Kidney capillary endothelial cell (primary cell): ENCODE results near the gene CLCN7.

Source experiments
- DNase-seq: peaks from one replicate; pipeline ENCODE4 v3.0.0-alpha.2; 2018; ENCODE audit warnings: low spot score

CLCN7 gene

GRCh38 chr16:1464196-1464893 is 10.5 kb downstream of the CLCN7 start:
- DNase-seq = no peak

GRCh38 chr16:1461146-1461545 is 13.7 kb downstream of the CLCN7 start:
- DNase-seq = no peak

DNA sequence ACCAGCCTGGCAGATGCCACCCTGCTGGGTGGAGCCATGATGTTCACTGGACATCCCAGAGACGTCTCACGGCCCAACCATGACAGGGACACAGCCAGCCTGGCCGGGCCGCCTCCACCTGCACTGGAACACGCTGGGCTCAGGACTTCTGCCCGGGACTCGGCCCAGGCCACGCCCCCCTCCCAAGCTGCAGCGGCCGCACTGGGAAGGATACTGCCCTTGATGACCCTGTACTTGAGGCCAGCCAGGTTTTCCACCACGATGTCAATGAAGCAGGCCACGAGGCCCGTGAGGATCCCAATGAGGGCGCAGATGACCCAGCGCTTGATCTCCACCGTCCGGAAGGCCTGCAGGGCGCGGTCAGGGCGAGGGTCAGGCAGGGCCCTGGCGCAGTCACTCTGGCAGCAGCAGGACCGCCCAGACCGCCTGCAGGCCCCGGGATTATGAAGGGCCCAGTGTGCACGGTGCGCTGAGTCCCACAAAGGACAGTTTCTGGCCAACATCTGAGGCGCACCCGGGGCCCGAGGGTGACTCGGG is 14.2 kb downstream of the CLCN7 start:
- no peak for DNase-seq

DNA sequence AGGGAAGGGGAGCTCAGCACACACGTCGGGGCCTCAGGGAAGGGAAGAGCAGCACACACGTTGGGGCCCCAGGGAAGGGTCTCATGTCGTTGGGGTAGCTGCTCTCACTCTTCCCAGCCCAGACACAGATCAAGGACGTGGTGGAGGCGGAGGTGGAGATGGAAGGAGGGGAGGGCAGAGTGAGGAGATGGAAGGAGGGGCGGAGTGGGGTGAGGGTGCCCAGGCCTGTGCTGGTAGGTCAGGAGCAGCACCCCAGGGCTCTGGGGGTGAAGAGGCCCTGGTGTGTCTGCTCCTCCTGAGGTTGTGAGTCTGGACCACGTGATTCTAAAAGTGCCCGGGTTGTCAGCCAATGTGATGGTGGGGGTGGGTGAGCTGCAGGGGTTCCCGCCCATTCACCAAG is 14.9 kb downstream of the CLCN7 start:
- no peak for DNase-seq

GRCh38 chr16:1458977-1459341 is 15.9 kb downstream of the CLCN7 start:
- no peak for DNase-seq

GRCh38 chr16:1458336-1458976 is 16.4 kb downstream of the CLCN7 start:
- no peak for DNase-seq

DNA sequence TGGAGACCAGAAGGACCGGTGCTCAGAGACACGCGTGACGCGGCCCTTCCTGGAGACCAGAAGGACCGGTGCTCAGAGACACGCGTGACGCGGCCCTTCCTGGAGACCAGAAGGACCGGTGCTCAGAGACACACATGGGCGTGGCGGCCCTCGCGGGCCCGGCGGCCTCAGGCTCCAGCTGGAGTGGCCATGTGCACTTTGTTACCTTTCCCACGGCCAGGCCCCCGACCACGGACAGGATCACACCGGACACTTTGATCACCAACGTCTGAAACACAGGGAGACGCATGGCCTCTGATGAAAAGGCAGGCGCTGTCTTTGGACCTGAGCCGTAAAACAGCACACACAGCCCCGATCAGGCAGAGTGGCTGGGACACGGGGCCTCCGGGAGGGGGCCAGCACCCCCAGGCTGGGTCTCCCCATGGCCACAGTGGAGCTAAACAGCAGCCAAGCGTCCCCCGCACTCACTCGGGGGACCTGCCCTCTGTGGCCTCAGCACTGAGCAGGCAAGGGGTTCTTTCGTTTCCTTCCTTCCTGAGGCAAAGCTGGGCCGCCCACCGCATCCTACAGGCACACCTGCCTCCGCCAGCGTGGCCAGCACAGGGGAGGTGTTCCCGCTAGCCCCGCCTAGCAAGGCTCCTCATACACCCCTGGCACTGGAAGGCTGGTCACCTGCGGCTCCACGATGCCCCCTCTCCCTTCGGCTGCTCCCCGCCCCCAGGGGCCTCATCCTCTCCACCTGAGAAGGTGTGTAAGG is 17.2 kb downstream of the CLCN7 start:
- DNase-seq = no peak

DNA sequence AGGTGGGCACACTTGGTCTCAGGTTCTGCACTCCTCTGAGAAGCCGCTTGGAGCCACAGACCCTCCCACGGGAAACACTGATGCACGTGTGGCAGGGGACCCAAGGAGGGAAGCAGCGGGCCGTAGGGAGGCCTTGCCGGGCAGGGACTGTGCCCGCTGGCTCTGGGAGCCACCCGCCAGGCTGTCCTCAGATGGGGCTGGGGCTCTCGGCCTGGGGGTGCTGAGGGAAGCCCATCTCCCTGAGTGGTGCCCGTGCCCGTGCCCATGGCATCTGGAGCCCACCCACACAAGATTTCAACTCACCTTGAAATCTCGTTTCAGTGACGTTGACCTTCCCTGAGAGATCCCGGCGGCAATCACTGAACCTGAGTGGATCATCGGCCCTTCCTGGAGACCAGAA is 17.9 kb downstream of the CLCN7 start:
- no peak for DNase-seq

DNA sequence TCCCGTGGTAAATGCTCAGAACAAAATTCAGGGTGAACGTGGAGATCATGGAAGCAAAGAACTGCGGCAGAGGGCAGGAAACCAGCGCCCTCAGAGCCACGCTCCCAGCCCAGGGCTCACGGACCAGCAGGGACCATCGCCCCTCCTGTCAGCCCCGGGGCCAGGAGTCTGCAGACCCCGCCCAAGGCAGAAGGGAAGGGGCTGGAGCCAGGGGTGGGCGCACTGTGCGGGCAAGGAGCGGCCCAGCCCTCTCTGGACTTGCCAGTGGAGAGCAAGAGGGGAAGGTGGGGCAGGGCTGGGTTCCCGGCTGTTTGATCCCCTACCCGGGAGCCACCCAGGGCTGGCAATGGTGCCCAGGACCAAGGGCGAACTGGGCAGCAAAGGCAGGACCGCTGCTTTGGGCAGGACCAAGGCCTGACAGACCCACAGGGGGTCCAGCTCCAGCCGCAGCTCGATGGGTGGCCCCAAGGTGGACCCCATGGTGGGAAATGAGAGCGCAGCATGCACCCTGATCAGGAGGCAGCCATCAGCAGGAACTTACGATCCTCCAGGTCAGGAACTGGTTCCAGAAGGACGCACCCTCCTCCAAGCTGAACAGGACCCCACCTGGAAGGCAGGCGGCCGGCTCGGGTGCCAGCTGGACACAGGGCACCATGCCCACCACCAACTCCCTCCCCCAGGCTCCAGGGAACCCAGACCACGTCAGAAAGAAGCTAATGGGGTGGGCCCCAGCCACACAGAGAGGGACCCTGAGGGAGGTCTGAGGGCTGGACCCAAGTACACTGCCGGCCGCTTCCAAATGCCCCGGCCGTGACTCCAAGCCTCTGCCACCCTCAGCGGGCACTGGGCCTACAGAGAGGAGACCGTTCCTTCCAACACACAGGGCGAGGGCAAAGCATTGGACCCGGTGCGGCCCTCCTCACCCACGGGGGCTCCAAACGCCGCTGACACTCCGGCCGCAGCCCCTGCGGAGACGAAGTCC is 19.3 kb downstream of the CLCN7 start:
- no peak for DNase-seq

GRCh38 chr16:1454561-1454960 is 20.3 kb downstream of the CLCN7 start:
- DNase-seq = no peak

DNA sequence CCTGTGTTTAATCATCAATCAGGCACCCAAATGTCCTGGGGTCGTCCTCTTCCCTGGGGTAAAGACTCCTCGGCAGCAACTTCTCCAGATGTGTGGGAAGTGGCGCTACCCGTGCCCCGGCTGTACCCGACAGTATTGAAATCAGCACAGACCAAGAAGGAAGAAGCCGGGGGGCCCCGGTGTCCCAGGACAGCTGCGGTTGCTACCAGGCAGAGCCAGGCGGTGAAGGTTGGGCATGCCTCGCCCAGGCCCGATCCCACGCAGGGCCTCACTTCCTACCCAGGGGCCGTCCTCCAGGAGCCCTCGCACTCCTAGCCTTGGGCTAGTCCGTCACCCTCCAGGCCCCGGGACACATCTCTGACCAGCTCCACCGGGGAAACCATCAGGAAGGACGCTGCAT is 21.5 kb downstream of the CLCN7 start:
- DNase-seq = no peak

DNA sequence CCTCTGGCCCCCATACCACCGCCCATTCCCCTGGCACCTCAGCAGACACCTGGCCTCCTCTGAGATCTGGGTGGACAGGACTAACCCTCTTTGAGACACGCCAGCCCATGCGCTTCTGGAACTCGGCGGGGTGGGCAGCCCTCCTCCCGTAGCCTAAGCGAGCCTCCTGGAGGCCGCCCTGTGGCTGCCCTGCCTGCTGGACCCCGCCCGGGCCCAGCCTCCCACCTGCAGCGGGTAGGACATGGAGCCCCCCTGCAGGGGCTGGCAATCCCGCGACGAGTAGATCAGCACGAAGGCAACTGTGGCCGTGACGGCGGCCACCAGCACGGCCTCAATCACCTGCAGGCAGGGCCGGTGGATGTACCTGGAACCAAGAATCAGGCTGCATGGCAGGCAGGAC is 22.3 kb downstream of the CLCN7 start:
- no peak for DNase-seq

GRCh38 chr16:1451702-1452392 is 23.0 kb downstream of the CLCN7 start:
- DNase-seq = no peak

- DNase-seq = no peak
Observed at GRCh38 chr16:1450841-1451240, 24.0 kb downstream of the CLCN7 start.

DNA sequence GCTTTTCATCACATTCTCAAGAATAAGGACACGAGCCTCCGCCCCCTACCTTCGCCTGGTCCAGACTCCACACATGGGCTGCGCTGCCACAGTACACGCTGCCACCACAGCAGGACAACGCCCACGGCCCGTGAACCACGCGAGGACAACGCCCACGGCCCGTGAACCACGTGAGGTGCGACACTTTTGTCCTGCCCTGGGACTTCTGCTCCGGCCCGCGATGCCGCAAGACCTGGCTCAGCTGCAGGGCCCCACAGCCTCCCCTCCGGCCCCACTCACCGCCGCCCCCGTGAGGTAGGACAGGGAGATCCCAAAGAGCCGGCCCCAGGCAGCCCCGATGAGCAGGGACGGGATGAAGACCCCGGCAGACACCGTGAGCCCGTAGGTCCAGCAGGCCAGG is 24.6 kb downstream of the CLCN7 start:
- no peak for DNase-seq

DNA sequence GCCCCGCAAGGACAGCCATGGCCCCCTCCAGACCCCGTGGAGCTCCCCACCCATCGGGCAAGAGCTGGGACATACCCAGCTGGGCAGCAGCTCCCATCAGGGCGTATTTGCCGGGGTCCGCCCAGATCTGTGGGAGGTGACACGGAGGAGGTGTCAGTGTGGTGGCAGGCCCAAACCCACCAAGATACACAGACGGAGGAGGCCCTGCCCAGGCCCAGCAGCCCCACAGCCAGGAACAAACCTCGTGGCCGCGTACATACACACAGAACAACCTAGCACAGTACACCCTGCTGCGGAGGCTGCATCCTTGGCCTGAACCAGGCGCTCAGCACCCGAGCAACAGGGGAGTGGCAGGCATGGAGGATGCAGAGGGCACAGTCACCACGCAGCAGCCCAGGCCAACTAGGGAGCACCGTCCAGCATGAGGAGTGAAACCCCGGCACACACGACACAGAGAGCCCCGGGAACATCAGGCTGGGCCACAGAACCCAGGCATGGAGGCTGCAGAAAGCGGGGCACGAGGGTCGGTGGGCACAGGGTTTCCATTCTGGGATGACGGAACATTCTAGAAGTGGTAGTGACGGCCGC is 25.5 kb downstream of the CLCN7 start:
- DNase-seq = no peak

- no peak for DNase-seq
Observed at GRCh38 chr16:1448536-1449116, 26.2 kb downstream of the CLCN7 start.

DNA sequence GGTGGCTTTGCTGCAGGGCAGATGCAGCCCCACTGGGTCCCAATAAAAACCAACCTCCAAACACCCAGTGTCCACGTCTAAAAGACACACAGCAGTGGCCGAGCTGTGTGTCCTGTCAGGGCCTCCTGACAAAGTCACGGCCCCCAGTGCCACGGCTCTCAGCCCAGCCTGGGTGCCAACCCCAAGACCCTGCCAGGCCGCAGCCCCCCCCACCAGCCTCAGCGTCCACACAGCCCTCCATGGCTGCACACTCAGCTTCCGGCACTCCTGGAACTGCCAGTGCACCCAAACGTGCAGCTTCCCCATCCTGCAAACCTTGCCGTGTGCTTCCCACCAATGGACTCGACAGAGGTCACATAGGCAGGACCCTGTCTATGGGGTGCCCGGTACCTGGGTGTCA is 26.9 kb downstream of the CLCN7 start:
- no peak for DNase-seq

GRCh38 chr16:1446296-1447080 is 28.3 kb downstream of the CLCN7 start:
- no peak for DNase-seq
